Measurements from ENCODE around the gene GPRC5D.

GRCh38 chr12:12997156-12997555, 45.2 kb upstream of the GPRC5D start:
- TF ChIP-seq YY1 (IDR thresholded peaks at IDR 0.05; ENCODE audit: insufficient read depth, insufficient read length) = no peak
- no peak for TF ChIP-seq SUZ12 (IDR thresholded peaks at IDR 0.05; ENCODE audit: extremely low read depth, insufficient read depth, insufficient read length)
- no peak for TF ChIP-seq ZNF274 (IDR thresholded peaks at IDR 0.05; ENCODE audit: low read depth, low read length)

Data from NT2/D1 (cell line).